Measurements from ENCODE around the gene RPS14. TPM values are rescaled to one million over a fixed set of nuclear protein-coding genes. Genes with fewer than 3 reads are reported as not detected.
"Not testable (repeated sequence)": the region's sequence is repeated elsewhere in the genome, so short reads cannot be mapped to it uniquely, and the experiment has no call there.

The RPS14 gene
- total RNA-seq, 1 donor from 2014 or later = 2,586 TPM

- Mint-ChIP-seq H3K27ac (no peak overlapping the region), H3K9me3 (no peaks in the 10 kb centered on the region), H3K4me1 (no peaks in the 10 kb centered on the region), H3K4me3 (no peak overlapping the region), H3K36me3 (no peaks in the 10 kb centered on the region), H3K27me3 (ENCODE audit: low read depth) (no peaks in the 10 kb centered on the region)
- TF ChIP-seq CTCF (IDR thresholded peaks at IDR 0.05; ENCODE audit: unreplicated experiment) = no peak
- no peak for DNase-seq (ENCODE audit: low spot score in 2 of 2, unreplicated experiment in 2 of 2)
Measured at GRCh38 chr5:150428106-150428876, 21.2 kb downstream of the RPS14 start.

- DNase-seq (ENCODE audit: low spot score in 2 of 2, unreplicated experiment in 2 of 2); H3K36me3 Mint-ChIP-seq; H3K27ac Mint-ChIP-seq; H3K4me3 Mint-ChIP-seq; H3K27me3 Mint-ChIP-seq (ENCODE audit: low read depth); H3K9me3 Mint-ChIP-seq; H3K4me1 Mint-ChIP-seq: not testable (repeated sequence)
Measured at GRCh38 chr5:150426165-150426564, 23.4 kb downstream of the RPS14 start.

GRCh38 chr5:150422758-150423157 is 26.8 kb downstream of the RPS14 start:
- Mint-ChIP-seq H3K27ac (no peak overlapping the region), H3K36me3 (no peaks in the 10 kb centered on the region), H3K9me3 (no peaks in the 10 kb centered on the region), H3K4me3 (no peak overlapping the region), H3K27me3 (ENCODE audit: low read depth) (no peaks in the 10 kb centered on the region), H3K4me1 (no peaks in the 10 kb centered on the region)
- no peak for TF ChIP-seq CTCF (IDR thresholded peaks at IDR 0.05; ENCODE audit: unreplicated experiment)
- no peak for DNase-seq (ENCODE audit: low spot score in 2 of 2, unreplicated experiment in 2 of 2)

- H3K27me3 Mint-ChIP-seq (ENCODE audit: low read depth) = no peaks in the 10 kb centered on the region
- no peaks in the 10 kb centered on the region for H3K9me3 Mint-ChIP-seq
- DNase-seq (ENCODE audit: low spot score in 2 of 2, unreplicated experiment in 2 of 2) = no peak
- no peak overlapping the region for H3K4me3 Mint-ChIP-seq
- no peaks in the 10 kb centered on the region for H3K4me1 Mint-ChIP-seq
- no peak overlapping the region for H3K27ac Mint-ChIP-seq
- no peaks in the 10 kb centered on the region for H3K36me3 Mint-ChIP-seq
- no peak for TF ChIP-seq CTCF (IDR thresholded peaks at IDR 0.05; ENCODE audit: unreplicated experiment)
Measured at GRCh38 chr5:150422075-150422474, 27.5 kb downstream of the RPS14 start.

- no peak overlapping the region for H3K4me3 Mint-ChIP-seq
- no peak overlapping the region for H3K27ac Mint-ChIP-seq
- H3K9me3 Mint-ChIP-seq = no peaks in the 10 kb centered on the region
Measured at GRCh38 chr5:150419630-150420270, 29.8 kb downstream of the RPS14 start.

GRCh38 chr5:150413902-150414790 is 35.4 kb downstream of the RPS14 start:
- not testable (repeated sequence) for H3K4me3 Mint-ChIP-seq; H3K27ac Mint-ChIP-seq; H3K9me3 Mint-ChIP-seq; H3K27me3 Mint-ChIP-seq (ENCODE audit: low read depth); H3K36me3 Mint-ChIP-seq; DNase-seq (ENCODE audit: low spot score in 2 of 2, unreplicated experiment in 2 of 2)
- H3K4me1 Mint-ChIP-seq = peaks cover 21% of the 10 kb centered on the region

More at GRCh38 chr5:150419630-150420270, 29.8 kb downstream of the RPS14 start:
- no peak for TF ChIP-seq CTCF (IDR thresholded peaks at IDR 0.05; ENCODE audit: unreplicated experiment)
- DNase-seq (ENCODE audit: low spot score in 2 of 2, unreplicated experiment in 2 of 2) = no peak
- Mint-ChIP-seq H3K36me3 (no peaks in the 10 kb centered on the region), H3K27me3 (ENCODE audit: low read depth) (no peaks in the 10 kb centered on the region), H3K4me1 (no peaks in the 10 kb centered on the region)

Data from mesothelial cell of epicardium (in vitro differentiated cells).